ENCODE data around the gene NIT1.
"Not testable (repeated sequence)": the region's sequence is repeated elsewhere in the genome, so short reads cannot be mapped to it uniquely, and the experiment has no call there.

NIT1 gene

GRCh38 chr1:161115132-161115711 is 2.7 kb upstream of the NIT1 start:
- peak; percentile 77 for DNase-seq (ENCODE audit: low spot score)

DNA sequence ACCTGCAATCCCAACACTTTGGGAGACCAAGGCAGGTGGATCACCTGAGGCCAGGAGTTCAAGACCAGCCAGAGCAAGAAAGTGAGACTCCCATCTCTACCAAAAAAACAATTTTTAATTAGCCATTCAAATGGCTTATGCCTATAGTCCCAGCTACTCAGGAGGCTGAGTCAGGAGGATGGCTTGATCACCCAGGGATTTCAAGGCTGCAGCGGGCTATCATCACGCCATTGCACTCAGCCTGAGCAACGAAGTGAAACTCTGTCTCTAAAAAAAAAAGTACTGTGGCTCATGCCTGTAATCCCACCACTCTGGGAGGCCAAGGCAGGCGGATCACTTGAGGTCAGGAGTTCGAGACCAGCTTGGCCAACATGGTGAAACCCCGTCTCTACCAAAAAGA is 1.9 kb upstream of the NIT1 start:
- DNase-seq (ENCODE audit: low spot score), result not testable (repeated sequence)

DNA sequence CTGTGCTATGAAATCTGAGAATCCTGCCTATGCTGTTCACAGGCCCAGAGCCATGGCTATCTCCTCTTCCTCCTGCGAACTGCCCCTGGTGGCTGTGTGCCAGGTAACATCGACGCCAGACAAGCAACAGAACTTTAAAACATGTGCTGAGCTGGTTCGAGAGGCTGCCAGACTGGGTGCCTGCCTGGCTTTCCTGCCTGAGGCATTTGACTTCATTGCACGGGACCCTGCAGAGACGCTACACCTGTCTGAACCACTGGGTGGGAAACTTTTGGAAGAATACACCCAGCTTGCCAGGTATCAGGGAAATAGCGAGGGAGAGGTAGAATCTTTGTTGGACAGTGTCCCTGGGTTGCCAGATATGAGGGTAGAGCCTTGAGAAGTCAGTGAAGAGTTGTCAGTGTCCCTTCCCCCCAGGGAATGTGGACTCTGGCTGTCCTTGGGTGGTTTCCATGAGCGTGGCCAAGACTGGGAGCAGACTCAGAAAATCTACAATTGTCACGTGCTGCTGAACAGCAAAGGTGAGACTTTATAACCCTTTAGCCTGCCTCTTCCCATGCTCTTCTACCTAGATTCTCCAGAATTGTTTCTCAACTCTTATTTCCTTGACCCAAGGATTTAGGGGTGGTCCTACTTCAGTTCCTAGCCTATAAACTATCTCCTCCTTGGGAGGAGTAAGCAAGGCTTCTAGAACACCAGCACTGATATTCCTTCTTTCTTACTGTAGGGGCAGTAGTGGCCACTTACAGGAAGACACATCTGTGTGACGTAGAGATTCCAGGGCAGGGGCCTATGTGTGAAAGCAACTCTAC is 1.4 kb downstream of the NIT1 start:
- peak; percentile 72 for DNase-seq (ENCODE audit: low spot score)

GRCh38 chr1:161121042-161121650 is 3.2 kb downstream of the NIT1 start:
- no peak for DNase-seq (ENCODE audit: low spot score)

DNA sequence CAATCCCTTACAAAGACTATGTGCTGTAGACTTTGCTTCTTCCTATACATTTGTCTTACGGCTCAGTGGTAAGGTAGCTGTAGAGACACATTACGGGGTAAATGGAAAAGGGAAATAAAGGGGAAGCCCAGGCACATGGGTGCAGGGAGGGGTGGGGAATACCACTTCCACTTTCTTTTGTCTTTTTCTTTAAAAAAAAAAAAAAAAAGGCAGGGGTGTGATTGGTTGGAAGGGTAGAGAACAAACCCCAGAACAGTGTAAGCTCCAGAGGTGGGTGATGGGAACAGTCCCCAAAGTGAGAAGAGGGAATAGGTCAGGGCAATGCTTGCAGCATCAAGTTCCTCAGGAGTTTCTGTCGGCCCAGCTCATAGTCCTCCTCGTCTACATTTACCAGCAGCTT is 3.9 kb downstream of the NIT1 start:
- no peak for DNase-seq (ENCODE audit: low spot score)

DNA sequence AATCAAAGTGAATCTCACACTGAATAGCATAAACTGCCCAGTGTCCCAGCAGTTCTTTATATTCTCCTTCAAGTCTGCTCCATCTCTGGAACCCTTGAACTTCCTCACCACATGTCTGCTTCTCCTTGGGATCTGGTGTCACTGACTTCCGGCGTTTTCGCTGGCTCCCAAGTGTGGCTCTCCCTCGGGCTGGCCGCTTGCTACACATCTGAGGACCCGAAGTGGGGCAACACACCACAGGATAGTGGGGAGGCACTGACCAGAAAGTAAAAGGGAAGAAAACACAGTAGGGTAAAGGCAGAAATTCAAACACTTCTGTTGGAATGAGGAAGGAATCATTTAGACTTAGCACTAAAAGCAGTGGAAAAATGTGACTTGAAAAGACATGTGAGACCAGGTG is 5.1 kb downstream of the NIT1 start:
- no peak for DNase-seq (ENCODE audit: low spot score)

- DNase-seq (ENCODE audit: low spot score), result no peak
Measured at GRCh38 chr1:161127649-161128048, 9.7 kb downstream of the NIT1 start.

DNA sequence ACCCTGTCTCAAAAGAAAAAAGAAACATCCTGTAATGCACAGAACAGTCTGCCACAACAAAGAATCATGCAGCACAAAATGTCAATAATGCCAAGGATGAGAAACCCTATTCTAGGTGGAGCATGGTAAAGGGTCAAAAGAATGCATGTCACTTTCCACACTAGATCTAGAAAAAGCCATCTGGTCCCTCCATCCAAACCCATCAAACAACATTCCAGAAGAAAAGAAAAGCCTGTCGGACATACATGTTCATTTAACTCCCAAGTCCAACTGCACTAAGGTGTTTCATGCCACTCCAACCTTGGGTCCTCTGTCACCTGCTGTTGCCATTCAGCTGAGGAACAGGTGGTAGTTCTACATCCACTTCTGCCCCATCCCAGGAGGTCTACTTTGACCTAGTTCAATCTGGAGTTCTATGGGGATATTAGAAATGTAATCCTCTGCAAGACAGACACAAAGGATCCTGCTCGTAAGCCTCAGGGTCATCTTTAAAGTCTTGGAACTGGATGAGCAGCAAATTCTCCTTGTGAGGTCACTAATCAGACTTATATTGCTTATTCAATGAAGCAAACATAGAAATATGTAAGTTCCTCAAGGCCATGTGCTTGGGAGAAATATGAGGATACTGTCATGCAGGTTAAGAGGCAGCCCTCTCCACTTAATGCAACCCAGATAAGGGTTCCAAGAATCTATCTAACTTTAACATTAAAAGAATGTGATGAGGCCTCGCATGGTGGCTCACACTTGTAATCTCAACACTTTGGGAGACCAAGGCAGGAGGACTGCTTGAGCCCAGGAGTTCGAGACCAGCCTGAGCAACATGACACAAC is 10.9 kb downstream of the NIT1 start:
- DNase-seq (ENCODE audit: low spot score), result no peak

DNA sequence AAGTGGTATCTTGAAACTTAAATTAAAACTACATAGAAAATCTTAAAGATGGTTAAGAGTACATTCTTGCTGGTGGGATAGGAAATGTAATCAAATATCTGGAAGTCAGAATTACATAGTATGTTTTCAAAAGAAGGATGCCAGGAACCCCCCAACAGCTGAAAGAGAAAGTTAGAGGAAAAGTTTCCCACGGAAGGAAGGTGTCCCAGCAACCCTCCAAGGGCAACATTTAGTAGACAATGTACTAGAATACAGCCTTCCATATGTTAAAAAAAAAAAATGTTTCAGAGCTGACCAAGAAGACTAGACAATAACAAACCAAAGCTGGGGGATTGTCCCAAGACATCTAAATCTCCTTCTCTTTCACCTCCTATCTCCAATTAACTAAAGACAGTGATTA is 12.4 kb downstream of the NIT1 start:
- DNase-seq (ENCODE audit: low spot score), result no peak

- no peak for DNase-seq (ENCODE audit: low spot score)
Measured at GRCh38 chr1:161131523-161132409, 13.9 kb downstream of the NIT1 start.

DNA sequence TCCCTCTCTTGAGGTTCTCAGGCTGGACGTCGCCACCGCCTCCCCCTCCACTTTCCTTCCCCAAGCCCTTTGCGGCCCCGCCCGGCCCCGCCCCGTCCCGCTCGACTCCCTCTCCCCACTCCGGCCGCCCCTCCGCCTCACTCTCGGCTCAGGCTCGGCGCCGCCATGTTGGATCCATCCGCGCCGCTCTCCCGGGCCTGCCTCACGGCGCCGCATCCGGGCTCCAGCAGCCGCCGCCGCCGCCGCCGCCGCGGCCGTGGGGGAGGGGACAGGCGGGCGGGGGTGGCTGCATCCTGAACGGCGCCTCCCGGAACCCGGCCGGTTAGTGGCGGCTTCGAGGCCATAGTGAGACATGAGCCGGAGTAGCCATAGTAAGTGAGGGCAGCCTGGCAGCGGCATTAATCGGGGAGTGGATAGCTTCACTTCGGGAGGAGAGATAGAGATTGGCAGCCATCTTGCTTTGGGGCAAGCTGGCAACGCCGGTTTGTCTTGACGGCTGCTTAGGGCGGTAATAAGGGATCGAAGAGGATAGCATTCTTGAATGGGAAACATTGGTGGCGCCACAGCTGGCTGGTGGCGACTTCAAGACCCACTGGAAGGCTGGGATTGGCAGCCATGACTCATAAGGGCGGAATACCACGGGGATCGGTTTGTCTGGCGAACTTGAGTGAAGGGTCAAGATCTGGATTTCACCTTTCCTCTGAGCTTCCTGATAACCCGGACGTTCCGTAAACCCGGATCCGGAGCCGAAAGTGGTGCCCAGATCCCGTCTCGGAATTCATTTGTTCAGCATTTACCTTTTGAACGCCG is 14.7 kb downstream of the NIT1 start, which contains the start of gene DEDD:
Gene DEDD (minus strand): TSS at position 258 of the 810 bp plus-strand sequence. CDS start 8,205 bp downstream, outside the sequence.
- DNase-seq (ENCODE audit: low spot score), result peak; percentile 95

GRCh38 chr1:161133220-161133740 is 15.4 kb downstream of the NIT1 start:
- no peak for DNase-seq (ENCODE audit: low spot score)

- no peak for DNase-seq (ENCODE audit: low spot score)
Measured at GRCh38 chr1:161137881-161138280, 20.0 kb downstream of the NIT1 start.

- no peak for DNase-seq (ENCODE audit: low spot score)
Measured at GRCh38 chr1:161138431-161138830, 20.5 kb downstream of the NIT1 start.

DNA sequence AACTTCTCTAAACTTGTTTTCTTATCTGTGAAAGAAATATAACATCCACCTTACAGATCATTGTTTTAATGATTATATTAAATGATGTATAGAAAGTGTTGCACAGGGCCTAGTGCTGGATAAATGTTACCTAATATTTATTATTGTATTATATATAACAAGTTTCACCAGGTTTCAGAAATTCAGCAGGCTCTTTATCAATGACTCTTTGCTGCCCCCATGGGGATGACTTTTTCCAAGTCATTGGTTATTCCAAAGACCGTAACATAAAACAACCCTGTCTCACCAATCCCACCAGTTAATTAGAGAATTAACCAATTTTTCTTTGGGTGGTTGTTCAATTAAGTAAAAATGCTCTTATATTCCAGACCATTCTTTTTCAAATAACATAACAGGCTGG is 21.9 kb downstream of the NIT1 start:
- peak; percentile 36 for DNase-seq (ENCODE audit: low spot score)

- DNase-seq (ENCODE audit: low spot score), result no peak
Measured at GRCh38 chr1:161140755-161141400, 23.0 kb downstream of the NIT1 start.

DNA sequence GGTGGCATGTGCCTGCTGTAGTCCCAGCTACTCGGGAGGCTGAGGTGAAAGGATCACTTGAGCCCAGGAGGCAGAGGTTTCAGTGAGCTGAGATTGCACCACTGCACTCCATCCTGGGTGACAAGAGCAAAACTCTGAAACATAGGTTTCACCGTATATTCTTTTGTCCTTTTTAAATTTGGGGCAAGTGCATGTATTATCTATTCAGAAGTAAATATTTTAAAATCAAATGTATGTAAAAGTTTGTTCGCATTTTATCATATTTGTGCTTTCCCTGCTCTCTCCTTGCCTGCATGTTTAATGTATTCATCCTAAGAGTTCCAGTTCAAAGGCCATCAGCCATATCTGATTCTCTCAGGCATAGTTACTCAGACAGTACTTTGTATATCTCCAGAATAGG is 27.9 kb downstream of the NIT1 start:
- no peak for DNase-seq (ENCODE audit: low spot score)

- no peak for DNase-seq (ENCODE audit: low spot score)
Measured at GRCh38 chr1:161153176-161153575, 35.3 kb downstream of the NIT1 start.

DNA sequence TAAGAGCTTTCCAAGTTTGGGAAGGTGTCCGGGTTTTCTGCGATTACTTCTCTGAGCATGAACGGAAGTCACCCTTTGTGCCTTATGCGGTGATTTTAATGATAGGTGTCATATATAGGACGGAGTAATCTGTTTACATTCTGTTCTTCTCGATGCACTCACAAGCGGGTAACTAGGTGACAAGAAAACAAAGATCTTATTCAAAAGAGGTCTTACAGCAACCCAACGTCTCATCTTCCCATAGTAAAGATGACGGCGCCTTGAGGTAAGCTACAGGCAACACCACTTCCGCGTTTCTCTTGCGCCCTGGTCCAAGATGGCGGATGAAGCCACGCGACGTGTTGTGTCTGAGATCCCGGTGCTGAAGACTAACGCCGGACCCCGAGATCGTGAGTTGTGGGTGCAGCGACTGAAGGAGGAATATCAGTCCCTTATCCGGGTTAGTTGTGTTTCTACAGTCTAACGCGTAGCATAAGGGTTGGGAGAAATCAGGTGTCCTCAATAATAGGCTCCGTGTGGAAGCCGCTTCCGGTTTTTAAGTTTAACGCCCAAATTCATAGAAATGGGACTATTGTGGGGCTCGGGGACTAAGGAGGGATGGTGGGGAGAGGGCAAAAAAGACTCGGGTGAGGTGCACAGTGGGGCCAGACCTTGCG is 35.9 kb downstream of the NIT1 start, which contains the start of gene UFC1:
Gene UFC1 (plus strand): TSS at position 297 of the 656 bp plus-strand sequence. CDS start 20 bp downstream, at position 317.
- DNase-seq (ENCODE audit: low spot score), result peak; percentile 88
